GM12891 (cell line): Measurements from ENCODE around the gene POU6F2.

Source experiments
- DNase-seq: peaks from one replicate; pipeline ENCODE4 v3.0.0; 2011; ENCODE audit warnings: low spot score; ENCODE audit not compliant: insufficient read length
- FAIRE-seq: peaks from 2 replicates; lab custom pipeline; 2011; peaks lifted over from hg19 to GRCh38; lab: Jason Lieb, UNC
- PAX5 ChIP-seq: IDR thresholded peaks from 2 replicates; pipeline ENCODE4 v1.6.1; 2011; ENCODE audit warnings: low read length, moderate library complexity, mild to moderate bottlenecking; ENCODE audit not compliant: insufficient read depth, severe bottlenecking
- POLR2A ChIP-seq: IDR thresholded peaks from 2 replicates; pipeline ENCODE4 v1.6.1; 2011; ENCODE audit warnings: low read depth, low read length, control low read depth
- POLR2AphosphoS5 ChIP-seq: IDR thresholded peaks from 2 replicates; pipeline ENCODE4 v1.6.1; 2011; ENCODE audit warnings: low read depth, low read length, control low read depth
- POU2F2 ChIP-seq: IDR thresholded peaks from 2 replicates; pipeline ENCODE4 v1.6.1; 2011; ENCODE audit warnings: low read depth, mild to moderate bottlenecking, control low read depth, low read length, moderate library complexity
- SPI1 ChIP-seq: IDR thresholded peaks from 2 replicates; pipeline ENCODE4 v1.6.1; 2011; ENCODE audit warnings: low read depth, low read length, control low read depth
- TAF1 ChIP-seq: IDR thresholded peaks from 2 replicates; pipeline ENCODE4 v1.6.1; 2011; ENCODE audit warnings: low read depth, low read length, control low read depth

POU6F2 gene

GRCh38 chr7:39102234-39102633 is 124.5 kb downstream of the POU6F2 start:
- DNase-seq (no peak), FAIRE-seq (no peak)
- no peak for TF ChIP-seq POLR2AphosphoS5

- no peak for TF ChIP-seq POLR2A
- no peak for TF ChIP-seq TAF1
- TF ChIP-seq SPI1, result no peak
- no peak for TF ChIP-seq POU2F2
- no peak for TF ChIP-seq PAX5
- no peak for TF ChIP-seq POLR2AphosphoS5
These were observed 128.0 kb downstream of the POU6F2 start for GRCh38 chr7:39105720-39106119.

DNA sequence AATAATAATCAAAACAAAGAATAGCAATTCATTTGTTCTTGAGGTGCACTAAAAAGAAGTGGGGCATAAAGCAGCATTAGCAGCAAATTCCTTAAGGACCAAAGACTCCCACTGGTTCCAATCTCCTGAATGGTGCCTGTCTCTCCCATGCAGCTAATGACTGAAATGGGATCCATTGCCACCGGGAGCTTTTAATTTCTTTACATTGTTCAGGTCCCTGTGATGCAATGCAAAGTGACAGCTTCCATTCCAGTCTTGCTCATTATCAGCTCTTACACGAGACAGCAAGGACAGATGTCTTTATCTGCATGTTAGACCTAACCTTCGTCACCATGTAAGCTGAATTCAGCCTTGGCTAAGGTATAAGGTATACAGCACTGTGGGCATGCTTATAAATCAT is 148.1 kb downstream of the POU6F2 start:
- TF ChIP-seq POLR2AphosphoS5 (no peak), PAX5 (no peak), POU2F2 (no peak), TAF1 (no peak), POLR2A (no peak), SPI1 (no peak)
- FAIRE-seq, result no peak
- no peak for DNase-seq

More at GRCh38 chr7:39105720-39106119, 128.0 kb downstream of the POU6F2 start:
- FAIRE-seq (no peak), DNase-seq (no peak)

- TF ChIP-seq SPI1 (no peak), PAX5 (no peak), POLR2A (no peak), POLR2AphosphoS5 (no peak), POU2F2 (no peak), TAF1 (no peak)
- no peak for DNase-seq
- FAIRE-seq, result no peak
These were observed 149.3 kb downstream of the POU6F2 start for GRCh38 chr7:39127058-39127457.

- FAIRE-seq (no peak), DNase-seq (no peak)
- no peak for TF ChIP-seq POLR2A
- no peak for TF ChIP-seq SPI1
- TF ChIP-seq TAF1, result no peak
- TF ChIP-seq PAX5, result no peak
- TF ChIP-seq POLR2AphosphoS5, result no peak
- no peak for TF ChIP-seq POU2F2
These were observed 150.7 kb downstream of the POU6F2 start for GRCh38 chr7:39128287-39128843.

- TF ChIP-seq POLR2AphosphoS5 (no peak), POLR2A (no peak), SPI1 (no peak), POU2F2 (no peak), PAX5 (no peak), TAF1 (no peak)
- DNase-seq, result no peak
- FAIRE-seq, result no peak
These were observed 152.6 kb downstream of the POU6F2 start for GRCh38 chr7:39130274-39130673.

DNA sequence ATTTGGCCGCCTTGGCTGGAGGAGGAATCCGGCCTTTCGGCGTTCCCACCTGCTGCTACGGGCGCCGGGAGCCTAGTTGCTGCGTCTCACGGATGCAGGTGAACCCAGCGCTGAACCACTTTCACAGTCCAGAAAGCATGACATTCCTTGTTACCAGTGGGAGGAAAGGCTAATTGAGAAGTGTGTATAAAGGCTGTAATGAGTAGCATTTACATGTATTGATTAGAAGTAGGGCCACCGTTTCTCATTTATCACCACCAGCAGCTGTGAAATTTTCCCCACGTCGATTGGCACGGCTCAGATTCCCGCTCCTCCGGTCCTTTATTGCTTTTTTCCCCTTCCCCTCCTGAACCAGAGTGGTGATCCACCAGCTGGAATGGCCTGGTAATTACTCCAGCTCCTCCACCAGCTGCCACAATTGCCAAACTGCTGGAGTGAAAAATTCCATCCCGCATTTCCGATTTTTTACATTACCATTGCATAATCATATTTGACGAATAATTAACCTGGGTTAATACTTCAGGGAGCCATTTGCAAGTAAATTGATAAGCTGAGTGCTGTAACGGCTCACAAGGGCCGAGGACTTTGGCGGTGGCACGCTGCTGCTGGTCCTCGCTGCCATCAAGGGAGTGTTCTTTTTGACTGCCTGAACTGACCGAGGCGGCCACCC is 153.3 kb downstream of the POU6F2 start:
- FAIRE-seq, result no peak
- TF ChIP-seq PAX5 (no peak), POU2F2 (no peak), TAF1 (no peak), POLR2AphosphoS5 (no peak), SPI1 (no peak), POLR2A (no peak)
- no peak for DNase-seq

DNA sequence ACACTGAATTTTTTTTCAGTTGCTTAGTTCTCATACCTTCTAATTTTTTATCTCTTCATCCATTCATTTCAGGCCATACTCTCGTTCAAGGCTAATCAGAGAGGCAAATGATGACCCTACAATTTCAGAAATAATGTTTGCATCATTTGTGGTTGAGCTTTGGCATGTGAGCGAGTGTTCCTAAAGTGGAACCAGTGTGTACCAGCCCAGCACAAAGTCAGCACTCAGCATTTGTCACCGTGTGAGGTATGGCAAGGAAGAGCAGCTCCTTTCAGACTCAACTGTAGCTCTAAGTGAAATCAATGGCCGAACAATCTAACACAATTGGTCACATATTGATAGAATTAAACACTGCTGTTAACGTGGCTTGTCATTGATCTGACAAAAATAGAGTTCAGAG is 154.6 kb downstream of the POU6F2 start:
- FAIRE-seq (no peak), DNase-seq (no peak)
- TF ChIP-seq PAX5, result no peak
- TF ChIP-seq POLR2AphosphoS5, result no peak
- no peak for TF ChIP-seq TAF1
- TF ChIP-seq SPI1, result no peak
- TF ChIP-seq POLR2A, result no peak
- TF ChIP-seq POU2F2, result no peak

- TF ChIP-seq SPI1 (no peak), PAX5 (no peak), POLR2AphosphoS5 (no peak), POLR2A (no peak), POU2F2 (no peak), TAF1 (no peak)
- no peak for DNase-seq
- no peak for FAIRE-seq
These were observed 155.4 kb downstream of the POU6F2 start for GRCh38 chr7:39133088-39133487.

DNA sequence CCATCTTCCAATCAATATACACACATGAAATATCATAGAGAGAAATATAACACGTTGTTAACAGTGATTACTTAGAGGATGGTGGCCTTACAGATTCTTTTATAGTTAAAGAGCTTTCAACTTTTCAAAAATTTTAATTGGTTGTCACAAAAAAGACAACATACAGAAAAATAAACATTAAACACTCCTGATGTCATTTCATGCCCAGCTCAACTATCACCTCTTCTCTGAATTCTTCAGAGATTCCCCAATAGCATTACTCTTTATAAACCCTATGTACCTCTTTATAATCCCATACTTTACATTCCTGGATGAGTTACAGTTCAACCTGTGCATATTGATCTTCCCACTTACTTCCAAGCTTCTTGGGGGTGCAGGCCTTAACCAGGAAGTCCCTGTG is 159.8 kb downstream of the POU6F2 start:
- FAIRE-seq (no peak), DNase-seq (no peak)
- TF ChIP-seq POU2F2 (no peak), PAX5 (no peak), POLR2AphosphoS5 (no peak), SPI1 (no peak), TAF1 (no peak), POLR2A (no peak)
